NCI-H1436 (cell line): ENCODE data around the gene CITED2.
"Not testable (repeated sequence)": the region's sequence is repeated elsewhere in the genome, so short reads cannot be mapped to it uniquely, and the experiment has no call there.

Source experiments
- DNase-seq: peaks from one replicate; lab custom pipeline; 2025; lab: John Stamatoyannopoulos, UW

CITED2 gene

GRCh38 chr6:139364302-139364981 is 10.0 kb downstream of the CITED2 start:
- DNase-seq, result peak; percentile 62

DNA sequence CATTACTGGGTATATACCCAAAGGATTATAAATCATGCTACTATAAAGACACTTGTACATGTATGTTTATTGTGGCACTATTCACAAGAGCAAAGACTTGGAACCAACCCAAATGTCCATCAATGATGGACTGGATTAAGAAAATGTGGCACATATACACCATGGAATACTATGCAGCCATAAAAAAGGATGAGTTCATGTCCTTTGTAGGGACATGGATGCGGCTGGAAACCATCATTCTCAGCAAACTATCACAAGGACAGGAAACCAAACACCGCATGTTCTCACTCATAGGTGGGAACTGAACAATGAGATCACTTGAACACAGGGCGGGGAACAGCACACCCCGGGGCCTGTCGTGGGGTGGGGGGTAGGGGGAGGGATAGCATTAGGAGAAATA is 10.7 kb downstream of the CITED2 start:
- DNase-seq, result not testable (repeated sequence)

- DNase-seq, result not testable (repeated sequence)
Measured at GRCh38 chr6:139363123-139363522, 11.3 kb downstream of the CITED2 start.

- no peak for DNase-seq
Measured at GRCh38 chr6:139361211-139361610, 13.2 kb downstream of the CITED2 start.

DNA sequence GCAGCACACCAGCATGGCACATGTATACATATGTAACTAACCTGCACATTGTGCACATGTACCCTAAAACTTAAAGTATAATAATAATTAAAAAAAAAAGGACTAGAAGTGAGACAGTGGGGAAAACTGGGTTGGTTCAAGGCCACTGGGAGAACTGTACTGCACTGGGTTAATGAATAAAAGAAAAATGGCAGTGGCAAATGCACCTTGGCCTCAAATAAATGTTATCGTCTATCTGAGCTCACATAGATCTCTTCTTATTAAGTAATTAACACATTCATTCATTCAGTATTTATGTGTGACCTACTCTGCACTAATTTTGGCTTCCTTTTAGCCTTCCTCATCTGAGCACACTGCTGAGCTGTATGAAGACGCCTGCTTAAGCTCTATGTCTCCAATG is 17.5 kb downstream of the CITED2 start:
- DNase-seq, result no peak

GRCh38 chr6:139355777-139356445 is 18.5 kb downstream of the CITED2 start:
- DNase-seq, result no peak

- DNase-seq, result no peak
Measured at GRCh38 chr6:139355172-139355571, 19.3 kb downstream of the CITED2 start.

DNA sequence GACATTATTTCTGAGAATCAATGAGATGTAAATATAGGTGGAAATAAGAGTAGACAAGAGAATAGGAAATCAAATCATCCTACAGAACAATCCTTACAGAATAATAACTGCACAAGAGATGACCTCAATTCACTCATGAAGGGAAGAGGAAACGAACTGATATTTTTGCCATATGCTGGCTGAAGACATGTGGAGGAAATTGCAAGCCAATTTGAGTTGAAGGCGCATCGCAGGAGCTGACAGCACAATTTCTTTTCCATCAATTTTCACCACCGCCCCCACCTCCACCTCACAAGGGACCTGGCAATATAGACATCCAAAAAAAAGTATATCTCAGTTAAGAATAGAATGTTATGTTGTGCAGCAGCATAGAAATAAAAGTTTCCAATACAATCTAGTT is 20.3 kb downstream of the CITED2 start:
- no peak for DNase-seq

GRCh38 chr6:139349464-139350020 is 24.9 kb downstream of the CITED2 start:
- DNase-seq, result no peak

GRCh38 chr6:139346392-139346791 is 28.1 kb downstream of the CITED2 start:
- DNase-seq, result no peak

DNA sequence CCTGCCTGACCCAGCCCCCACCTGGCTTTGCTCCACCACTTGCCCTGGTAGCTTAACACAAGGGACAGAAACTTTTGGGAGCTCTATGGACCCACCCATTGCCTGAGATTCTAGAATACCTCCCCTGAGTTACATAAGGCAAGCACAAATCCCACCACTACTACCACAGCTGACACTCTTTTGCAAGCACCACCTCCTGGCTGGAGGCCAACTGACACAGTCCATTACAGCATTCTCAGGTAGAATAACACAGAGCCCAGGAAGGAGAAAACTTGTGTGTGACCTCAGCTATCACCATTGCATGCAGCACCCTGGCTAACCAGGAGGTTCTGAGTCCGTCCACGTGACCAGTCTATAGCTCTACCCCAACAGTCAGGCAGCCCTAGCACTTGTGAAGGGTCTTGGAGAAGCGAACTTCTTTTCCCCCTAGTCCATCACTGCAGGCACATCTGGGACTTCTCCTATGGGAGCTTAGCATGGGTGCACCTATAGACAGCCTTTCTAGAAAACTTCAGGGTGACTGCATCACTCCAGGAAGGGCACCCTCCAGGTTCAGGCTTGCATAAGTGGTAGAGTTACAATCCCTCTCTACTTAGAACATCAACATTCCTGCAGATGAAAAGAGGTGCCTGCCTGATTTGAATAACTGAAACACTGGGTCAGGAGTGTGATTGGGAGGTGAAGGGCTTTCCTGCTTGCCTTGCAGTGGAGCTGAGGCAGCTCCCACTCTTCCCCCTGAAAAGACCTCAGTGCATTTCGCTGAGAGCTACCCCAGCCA is 30.1 kb downstream of the CITED2 start:
- DNase-seq, result no peak

- DNase-seq, result no peak
Measured at GRCh38 chr6:139343052-139343750, 31.2 kb downstream of the CITED2 start.

DNA sequence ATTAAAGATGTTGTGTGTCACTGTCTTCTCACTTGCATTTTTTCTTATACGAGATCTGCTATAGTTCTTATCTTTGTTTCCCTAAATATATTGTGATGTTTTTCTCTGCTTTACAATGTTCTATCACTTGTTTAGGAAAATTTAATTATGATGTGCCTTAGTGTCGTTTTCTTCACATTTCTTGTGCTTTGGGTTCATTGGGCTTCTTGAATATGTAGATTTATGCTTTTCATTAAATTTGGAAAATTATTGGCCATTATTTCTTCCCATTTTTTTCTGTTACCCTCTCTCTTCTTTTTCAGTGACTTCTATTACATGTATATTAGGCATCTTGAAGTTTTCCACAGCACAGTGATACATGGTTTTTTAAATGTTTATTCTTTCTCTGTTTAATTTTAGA is 33.4 kb downstream of the CITED2 start:
- DNase-seq, result no peak

DNA sequence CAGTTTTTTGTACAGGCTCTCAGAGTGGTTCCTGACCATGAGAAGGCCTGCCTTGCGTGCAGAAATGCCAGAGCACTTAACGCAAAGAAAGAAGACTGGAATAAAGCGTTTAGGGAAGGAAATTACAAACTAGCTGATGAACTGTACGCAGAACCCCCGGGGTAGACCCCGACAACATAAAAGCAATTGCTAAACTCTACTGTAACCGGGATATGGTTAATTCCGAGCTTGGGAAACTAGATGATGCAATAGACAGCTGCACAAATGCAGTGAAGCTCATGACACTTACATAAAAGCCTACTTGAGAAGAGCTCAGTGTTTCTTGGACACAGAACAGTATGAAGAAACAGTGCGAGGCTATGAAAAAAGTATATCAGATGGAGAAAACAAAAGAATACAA is 35.7 kb downstream of the CITED2 start:
- DNase-seq, result no peak

DNA sequence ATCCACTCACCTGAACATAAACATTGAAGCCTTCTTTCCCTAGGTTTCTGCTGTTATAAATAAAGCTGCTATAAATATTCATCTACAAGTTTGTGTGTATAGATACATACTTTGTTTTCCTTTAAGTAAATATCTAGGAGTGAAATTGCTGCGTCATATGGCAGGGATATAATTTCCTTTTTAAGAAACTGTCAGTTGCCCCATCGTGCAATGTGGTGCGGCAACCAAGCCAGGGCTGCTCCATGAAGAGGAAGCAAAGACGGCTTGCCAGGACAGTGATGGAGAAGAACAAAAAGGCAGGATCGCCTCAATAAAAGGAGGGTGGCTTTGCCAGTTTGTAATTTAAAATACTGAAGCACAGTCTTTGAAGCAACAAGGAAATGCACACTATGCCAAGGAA is 36.6 kb downstream of the CITED2 start:
- DNase-seq, result no peak

DNA sequence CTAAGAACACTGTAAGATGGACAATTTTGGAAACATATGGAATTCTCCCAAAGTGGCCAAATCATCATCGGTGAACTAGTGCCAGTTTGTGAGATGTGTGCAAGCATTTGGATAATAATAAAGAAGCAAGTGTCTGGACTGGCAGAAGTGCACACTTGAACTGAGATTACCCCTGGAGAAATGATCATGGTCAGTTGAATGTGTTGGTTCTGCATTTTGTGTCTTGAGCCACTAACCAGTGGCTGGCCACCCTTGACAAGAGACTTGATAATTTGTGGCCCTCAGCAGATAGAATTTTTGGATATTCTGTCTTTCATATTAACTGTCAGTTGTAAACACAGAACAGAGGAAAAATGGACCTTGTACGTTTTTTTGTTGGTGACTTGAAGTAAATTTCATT is 37.4 kb downstream of the CITED2 start:
- DNase-seq, result no peak

DNA sequence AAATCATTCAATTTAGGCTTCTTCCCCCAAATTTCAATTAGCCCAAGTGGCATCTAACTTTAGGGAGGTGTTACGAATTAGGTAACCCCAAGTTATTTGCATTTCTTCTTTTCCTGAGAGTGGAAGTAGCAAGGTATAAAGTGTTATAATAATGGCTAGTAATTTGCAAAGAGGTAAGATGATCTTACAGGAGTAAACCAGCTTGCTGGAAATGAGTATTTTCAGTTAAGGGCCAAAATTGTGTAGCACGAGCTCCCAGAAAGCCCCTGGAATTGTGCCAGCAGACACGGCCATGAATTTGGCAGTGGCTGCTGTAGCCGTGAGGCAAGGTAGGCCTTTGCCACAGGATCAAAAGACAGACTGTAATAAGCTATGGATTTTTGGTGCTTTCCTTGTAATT is 38.0 kb downstream of the CITED2 start:
- peak; percentile 26 for DNase-seq

GRCh38 chr6:139335447-139336210 is 38.8 kb downstream of the CITED2 start:
- DNase-seq, result no peak

- DNase-seq, result no peak
Measured at GRCh38 chr6:139334806-139335446, 39.5 kb downstream of the CITED2 start.

- no peak for DNase-seq
Measured at GRCh38 chr6:139330826-139331500, 43.5 kb downstream of the CITED2 start.
